GM06990 (cell line): ENCODE results near the gene NGEF.

ENCODE experiments used
- DNase-seq: peaks from one replicate; pipeline ENCODE4 v3.0.0-alpha.2; 2011; ENCODE audit not compliant: insufficient read length; ENCODE audit errors: extremely low read depth
- H3K27me3 ChIP-seq: replicated peaks from 2 replicates; pipeline ENCODE4 v1.6.0; 2011; ENCODE audit warnings: low read length; ENCODE audit not compliant: control insufficient read depth, insufficient read depth
- H3K36me3 ChIP-seq: 2 replicates; pipeline ENCODE4 v1.5.1; 2011; ENCODE audit warnings: low read length; ENCODE audit not compliant: control insufficient read depth, insufficient read depth
- H3K4me3 ChIP-seq: replicated peaks from 2 replicates; pipeline ENCODE4 v1.5.1; 2011; ENCODE audit warnings: low read depth, mild to moderate bottlenecking, control low read depth, low read length
- CTCF ChIP-seq: IDR thresholded peaks from 2 replicates; pipeline ENCODE4 v1.5.1; 2011; ENCODE audit warnings: low read length, control low read depth, mild to moderate bottlenecking, inconsistent platforms; ENCODE audit not compliant: insufficient read depth, poor library complexity, severe bottlenecking

The NGEF gene

GRCh38 chr2:232983669-232984140 lies 29.4 kb downstream of the NGEF start:
- H3K27me3 ChIP-seq, result no peaks in the 10 kb centered on the region; the same call in 1 of the 2 replicates
- H3K4me3 ChIP-seq, result no peak overlapping the region
- H3K36me3 ChIP-seq, result no peaks in the 10 kb centered on the region
- no peak for TF ChIP-seq CTCF
- DNase-seq, result no peak

GRCh38 chr2:232982926-232983668 lies 30.0 kb downstream of the NGEF start:
- peak; percentile 23 for TF ChIP-seq CTCF
- H3K27me3 ChIP-seq, result no peaks in the 10 kb centered on the region; the same call in 1 of the 2 replicates
- H3K4me3 ChIP-seq, result no peak overlapping the region
- DNase-seq, result no peak
- H3K36me3 ChIP-seq, result no peaks in the 10 kb centered on the region

DNA sequence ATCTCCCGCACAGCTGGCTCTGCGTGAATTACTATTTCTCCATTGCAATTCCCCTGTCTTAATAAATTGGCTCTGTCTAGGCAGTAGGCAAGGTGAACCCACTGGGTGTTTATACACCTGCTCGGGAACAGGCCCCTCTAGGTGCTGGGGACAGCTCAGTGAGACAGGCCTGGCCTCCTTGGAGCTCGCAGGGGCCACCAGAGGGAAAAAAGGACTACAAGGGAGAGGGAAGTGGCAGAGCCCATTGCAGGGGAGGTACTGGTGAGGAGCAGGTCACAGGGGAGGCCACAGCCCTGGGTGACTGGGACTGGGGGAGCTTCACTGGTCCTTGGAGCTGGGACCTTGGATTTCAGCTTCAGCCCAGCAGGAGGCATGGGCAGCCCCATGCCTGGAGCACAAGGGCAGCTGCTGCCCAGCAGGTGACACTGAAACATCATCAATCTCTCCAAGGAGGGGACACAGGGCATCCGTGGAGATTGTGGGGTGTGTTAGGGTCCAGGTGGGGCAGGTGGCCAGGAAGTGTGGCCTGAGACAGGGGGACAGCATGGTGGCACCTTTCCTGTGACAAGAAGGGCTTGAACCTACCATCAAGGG lies 31.2 kb downstream of the NGEF start:
- no peaks in the 10 kb centered on the region; the same call in none of the 2 replicates for H3K27me3 ChIP-seq
- TF ChIP-seq CTCF, result no peak
- no peak for DNase-seq
- no peak overlapping the region for H3K4me3 ChIP-seq
- no peaks in the 10 kb centered on the region for H3K36me3 ChIP-seq

GRCh38 chr2:232981356-232981755 lies 31.7 kb downstream of the NGEF start:
- no peaks in the 10 kb centered on the region; the same call in none of the 2 replicates for H3K27me3 ChIP-seq
- no peak for DNase-seq
- no peaks in the 10 kb centered on the region for H3K36me3 ChIP-seq
- no peak overlapping the region for H3K4me3 ChIP-seq
- no peak for TF ChIP-seq CTCF

GRCh38 chr2:232980683-232981082 lies 32.4 kb downstream of the NGEF start:
- Histone ChIP-seq H3K36me3 (no peaks in the 10 kb centered on the region), H3K4me3 (no peak overlapping the region), H3K27me3 (no peaks in the 10 kb centered on the region; the same call in none of the 2 replicates)
- DNase-seq, result no peak
- no peak for TF ChIP-seq CTCF
